Bronchial epithelial cell (primary cell): ENCODE measurements around the gene NAV3. TPM values are rescaled to one million over a fixed set of nuclear protein-coding genes. Genes with fewer than 3 reads are reported as not detected.

ENCODE experiments used
- DNase-seq: peaks from one replicate; pipeline ENCODE4 v3.0.0-alpha.2; 2010; ENCODE audit warnings: low read depth
- FAIRE-seq: peaks from 2 replicates; lab custom pipeline; 2011; peaks lifted over from hg19 to GRCh38; lab: Jason Lieb, UNC
- H3K27me3 ChIP-seq: 2 replicates; pipeline ENCODE4 v1.5.1; 2011; ENCODE audit warnings: low read length; ENCODE audit not compliant: control insufficient read depth, insufficient read depth
- H3K36me3 ChIP-seq: 2 replicates; pipeline ENCODE4 v1.5.1; 2011; ENCODE audit warnings: low read length; ENCODE audit not compliant: control insufficient read depth, insufficient read depth
- H3K4me3 ChIP-seq: 2 replicates; pipeline ENCODE4 v1.5.1; 2011; ENCODE audit warnings: mild to moderate bottlenecking, low read depth, low read length, control low read depth
- CTCF ChIP-seq: IDR thresholded peaks from 2 replicates; pipeline ENCODE4 v1.5.1; 2011; ENCODE audit warnings: mild to moderate bottlenecking, moderate library complexity, low read length, control low read depth, inconsistent platforms; ENCODE audit not compliant: insufficient read depth, severe bottlenecking
- total RNA-seq: library from RNA; depleted of rRNA; stranded (reverse); fragments of >200 nt; gene quantifications from 2 replicates; pipeline ENCODE4 v1.2.1, GENCODE V29; 2014

The NAV3 gene
- total RNA-seq, 1 donor from 2014 or later: 1.6 TPM

GRCh38 chr12:77963576-77964178 lies 133.0 kb downstream of the NAV3 start:
- Histone ChIP-seq H3K36me3 (no peaks in the 10 kb centered on the region), H3K27me3 (no peaks in the 10 kb centered on the region), H3K4me3 (no peak overlapping the region)
- FAIRE-seq (no peak), DNase-seq (no peak)
- no peak for TF ChIP-seq CTCF

- Histone ChIP-seq H3K36me3 (no peaks in the 10 kb centered on the region), H3K27me3 (no peaks in the 10 kb centered on the region), H3K4me3 (no peak overlapping the region)
- FAIRE-seq: no peak
- TF ChIP-seq CTCF: no peak
- no peak for DNase-seq
Observed at GRCh38 chr12:77965790-77966189, 135.1 kb downstream of the NAV3 start.

- Histone ChIP-seq H3K4me3 (no peak overlapping the region), H3K27me3 (no peaks in the 10 kb centered on the region), H3K36me3 (no peaks in the 10 kb centered on the region)
- FAIRE-seq (no peak), DNase-seq (no peak)
- no peak for TF ChIP-seq CTCF
Observed at GRCh38 chr12:77968021-77968420, 137.3 kb downstream of the NAV3 start.

- Histone ChIP-seq H3K4me3 (no peak overlapping the region), H3K27me3 (no peaks in the 10 kb centered on the region), H3K36me3 (no peaks in the 10 kb centered on the region)
- no peak for TF ChIP-seq CTCF
- no peak for FAIRE-seq
- DNase-seq: no peak
Observed at GRCh38 chr12:77968571-77968970, 137.9 kb downstream of the NAV3 start.

- no peak for FAIRE-seq
Observed at GRCh38 chr12:77973579-77973978, 142.9 kb downstream of the NAV3 start.

More at GRCh38 chr12:77973579-77973978, 142.9 kb downstream of the NAV3 start:
- Histone ChIP-seq H3K4me3 (no peak overlapping the region), H3K36me3 (no peaks in the 10 kb centered on the region), H3K27me3 (no peaks in the 10 kb centered on the region)
- no peak for TF ChIP-seq CTCF
- no peak for DNase-seq
